Skin of body (tissue), 3 donors: ENCODE results near the gene TNFSF9. TPM values are rescaled to one million over a fixed set of nuclear protein-coding genes. Genes with fewer than 3 reads are reported as not detected.
"Not testable (repeated sequence)": the region's sequence is repeated elsewhere in the genome, so short reads cannot be mapped to it uniquely, and the experiment has no call there.

Experiments
- DNase-seq: peaks from one replicate; lab custom pipeline; 2025; lab: John Stamatoyannopoulos, UW
- small RNA-seq: library from RNA; depleted of rRNA; stranded (forward); fragments of <200 nt; gene quantifications from one replicate; pipeline ENCODE3, GENCODE V24; 2014; ENCODE audit warnings: low replicate concordance
- total RNA-seq: library from RNA; depleted of rRNA; stranded (reverse); fragments of >200 nt; gene quantifications from one replicate; pipeline ENCODE4 v1.2.3, GENCODE V29; 2014

The TNFSF9 gene
- total RNA-seq, 1 donor from 2014 or later = 0.69 TPM

- DNase-seq = no peak
These were observed 41.4 kb downstream of the TNFSF9 start for GRCh38 chr19:6572217-6572616.

DNA sequence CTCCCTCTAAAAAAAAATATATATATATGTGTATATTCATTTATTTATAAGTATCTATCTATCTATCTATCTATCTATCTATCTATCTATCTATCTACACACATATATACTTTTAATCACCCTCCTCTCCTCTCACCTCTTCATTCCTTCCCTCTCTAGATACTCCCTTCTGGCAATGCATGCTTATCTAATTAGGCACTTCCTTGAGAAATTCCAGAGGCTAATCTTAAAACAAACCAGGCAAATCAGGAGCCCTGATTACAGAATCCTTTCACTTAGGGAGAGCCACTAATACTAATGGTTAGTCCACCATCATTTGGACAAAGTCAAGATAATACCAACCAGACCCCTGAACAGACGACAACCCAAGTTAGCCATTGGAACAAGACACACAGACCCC is 42.5 kb downstream of the TNFSF9 start:
- DNase-seq = no peak

- no peak for DNase-seq
These were observed 46.1 kb downstream of the TNFSF9 start for GRCh38 chr19:6576869-6577475.

DNA sequence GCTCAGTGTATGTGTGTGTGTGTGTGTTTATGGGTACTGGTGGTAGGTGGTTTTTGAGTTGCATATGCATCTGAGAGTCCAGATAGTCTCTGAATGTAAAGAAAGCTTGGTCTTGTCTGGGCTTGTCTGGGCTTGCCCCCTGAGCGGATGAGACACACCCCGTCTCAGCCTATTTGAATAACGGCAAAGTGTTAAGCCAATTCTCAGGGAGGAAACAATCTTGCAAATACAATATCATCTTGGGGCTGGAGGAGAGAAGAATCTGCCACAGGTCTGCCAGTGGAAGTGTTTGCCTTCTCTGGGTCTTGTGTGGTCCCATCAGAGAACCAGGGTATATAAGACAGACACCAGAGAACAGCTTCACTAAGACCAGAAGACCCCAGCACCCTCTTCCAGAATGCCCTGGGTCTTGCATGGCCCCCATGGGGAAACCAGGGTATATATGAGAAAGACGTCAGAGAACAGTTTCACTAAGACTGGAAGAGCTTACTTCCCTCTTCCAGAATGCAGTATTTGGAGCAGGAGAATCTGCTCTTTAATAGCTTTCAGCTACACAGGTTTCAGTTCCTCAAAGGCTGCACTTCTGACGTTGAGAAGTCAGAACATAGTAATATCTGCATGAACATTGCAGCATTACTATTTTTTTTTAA is 46.8 kb downstream of the TNFSF9 start:
- no peak for DNase-seq

- DNase-seq = no peak
These were observed 48.8 kb downstream of the TNFSF9 start for GRCh38 chr19:6579450-6580178.

DNA sequence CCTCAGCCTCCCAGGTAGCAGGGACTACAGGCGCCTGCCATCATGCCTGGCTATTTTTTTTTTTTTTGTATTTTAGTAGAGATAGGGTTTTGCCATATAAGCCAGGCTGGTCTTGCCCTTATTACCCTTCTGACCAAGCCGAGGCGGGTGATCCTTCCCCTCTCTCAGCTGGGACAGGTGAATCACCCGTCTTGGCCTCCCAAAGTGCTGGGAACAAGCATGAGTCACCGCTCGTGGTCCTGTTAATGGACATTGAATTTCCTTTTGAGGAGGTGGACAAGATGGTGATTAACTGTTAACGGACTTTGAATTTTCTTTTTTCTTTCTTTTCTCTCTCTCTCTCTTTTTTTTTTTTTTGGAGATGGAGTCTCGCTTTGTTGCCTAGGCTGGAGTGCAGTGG is 49.5 kb downstream of the TNFSF9 start:
- DNase-seq = no peak

GRCh38 chr19:6582515-6583484 is 52.0 kb downstream of the TNFSF9 start:
- not testable (repeated sequence) for DNase-seq

Small RNAs within 50 kb of the gene (small RNA-seq; reads per million reads assigned to genes)
- not detected for gene AC010503.2
- gene RF00019 = not detected

Other genes with a start within 250 kb of the TNFSF9 start
- gene ACER1, start 197.4 kb upstream of the TNFSF9 start, total RNA-seq = 4.0 TPM
- gene CLPP, start 169.5 kb upstream of the TNFSF9 start, total RNA-seq = 17.1 TPM
- 31.0 TPM for gene ALKBH7, start 158.2 kb upstream of the TNFSF9 start, total RNA-seq
- gene PSPN, start 155.1 kb upstream of the TNFSF9 start, total RNA-seq = 0.59 TPM
- 23.9 TPM for gene GTF2F1, start 137.9 kb upstream of the TNFSF9 start, total RNA-seq
- 100 TPM for gene KHSRP, start 106.2 kb upstream of the TNFSF9 start, total RNA-seq
- gene SLC25A41, start 97.3 kb upstream of the TNFSF9 start, total RNA-seq = 0.49 TPM
- gene SLC25A23, start 71.2 kb upstream of the TNFSF9 start, total RNA-seq = 14.3 TPM
- 9.8 TPM for gene CRB3, start 66.8 kb upstream of the TNFSF9 start, total RNA-seq
- gene DENND1C, start 49.2 kb upstream of the TNFSF9 start, total RNA-seq = 0.69 TPM
- 0.49 TPM for gene TUBB4A, start 28.7 kb upstream of the TNFSF9 start, total RNA-seq
- gene CD70, start 60.1 kb downstream of the TNFSF9 start, total RNA-seq = 0.30 TPM
- 0.59 TPM for gene TNFSF14, start 139.1 kb downstream of the TNFSF9 start, total RNA-seq
- 65.4 TPM for gene C3, start 189.6 kb downstream of the TNFSF9 start, total RNA-seq
- 19.7 TPM for gene GPR108, start 206.6 kb downstream of the TNFSF9 start, total RNA-seq
- 43.3 TPM for gene TRIP10, start 208.7 kb downstream of the TNFSF9 start, total RNA-seq
- 10.4 TPM for gene SH2D3A, start 236.4 kb downstream of the TNFSF9 start, total RNA-seq
- gene VAV1, start 241.7 kb downstream of the TNFSF9 start, total RNA-seq = 4.7 TPM